Right lobe of liver (tissue), 6 donors: ENCODE measurements around the gene COG8. TPM values are rescaled to one million over a fixed set of nuclear protein-coding genes. Genes with fewer than 3 reads are reported as not detected.

ENCODE experiments used
- ATAC-seq, 4 donors: fragments of 200-7000 bp; cut with Tn5 transposase; one replicate each; pipeline ENCODE4 v1.9.1; 2020; ENCODE audit warnings: mild to moderate bottlenecking in 4 of 4, moderate library complexity in 4 of 4
- DNase-seq, 3 donors: peaks; one replicate each; pipeline ENCODE4 v3.0.0-alpha.2; 2020
- H3K27ac ChIP-seq, 3 donors: fragments of 200-600 bp; one replicate each; pipeline ENCODE4 v1.8.0; 2022
- H3K27me3 ChIP-seq, 2 donors: fragments of 200-600 bp; one replicate each; pipeline ENCODE4 v1.8.0; 2022
- H3K36me3 ChIP-seq, 4 donors: fragments of 200-600 bp; sonication (generic) in 1 of 4; one replicate each; pipeline versions ENCODE4 v1.5.1 to v1.8.0; 2017 to 2022; ENCODE audit warnings: control low read depth in 1 of 4
- H3K4me1 ChIP-seq, 4 donors: fragments of 200-600 bp; sonication (generic) in 1 of 4; one replicate each; pipeline versions ENCODE4 v1.5.1 to v1.8.0; 2017 to 2022; ENCODE audit warnings: control low read depth in 1 of 4
- H3K4me3 ChIP-seq, 3 donors: fragments of 200-600 bp; one replicate each; pipeline ENCODE4 v1.8.0; 2022
- H3K9me3 ChIP-seq, 4 donors: fragments of 200-600 bp; sonication (generic) in 1 of 4; one replicate each; pipeline versions ENCODE4 v1.5.1 to v1.8.0; 2017 to 2022; ENCODE audit warnings: control low read depth in 1 of 4
- CTCF ChIP-seq, 4 donors: fragments of 200-600 bp in 3 of 4; fragments of 450-650 bp in 1 of 4; IDR thresholded peaks; one replicate each; pipeline versions ENCODE4 v1.5.1 to v1.8.0; 2016 to 2022; ENCODE audit warnings: antibody characterized with exemption in 4 of 4, mild to moderate bottlenecking in 2 of 4
- POLR2A ChIP-seq: fragments of 450-650 bp; IDR thresholded peaks from one replicate; pipeline ENCODE4 v1.6.1; 2017; ENCODE audit warnings: antibody characterized with exemption, mild to moderate bottlenecking
- WGBS: methylation state at CpG from one replicate; pipeline ENCODE4 v1.1.6; 2018; ENCODE audit warnings: low coverage, low lambda C conversion rate; ENCODE audit not compliant: insufficient coverage; ENCODE audit errors: missing lambda C conversion rate; 5-methylcytosine and 5-hydroxymethylcytosine counted together
- intact Hi-C, 2 donors: fragments of 100-400 bp; cut with DNase I; formaldehyde crosslinking; loops; one replicate each; pipeline versions ENCODE4 v1.11.2 to v1.14.1; 2022
- total RNA-seq, 6 experiments: library from RNA; depleted of rRNA in 2 of 6; stranded (reverse); fragments of >200 nt in 2 of 6; fragmentation: NEBNext Ultra II Directional in 3 of 6; extraction: Animal tissue kit (Norgen Biotek cat#: 25700) in 3 of 6; gene quantifications; one replicate each; pipeline versions ENCODE4 v1.1.0 to v1.2.4, GENCODE V29; 2016 to 2023
- donor health status: DM: no; HTN: yes; CAD: no.
- donor health status: DM: no; HTN: no; CAD: no.
- donor health status: DM: no; HTN: no; CAD: no.
- donor health status: DM: no; HTN: yes; CAD: no.
- donor health status: DM: no; HTN: yes; CAD: no.

COG8 gene
- total RNA-seq, 6 experiments from 2014 or later: 16.0 to 35.5 (median 25.3) TPM

GRCh38 chr16:69327585-69328310 lies 11.6 kb downstream of the COG8 start:
- no peaks in the 10 kb centered on the region for H3K9me3 ChIP-seq
- H3K4me1 ChIP-seq: peaks cover 3 to 69% (median 34%) of the 10 kb centered on the region in 4 donors
- intact Hi-C loops: no loop called here
- peaks cover 0 to 32% (median 7%) of the 10 kb centered on the region in 4 donors for H3K36me3 ChIP-seq
- DNase-seq: peak in 2 of 3 donors; percentile 22 to 42
- no peak for ATAC-seq
- peak overlapping the region; percentile 61 to 95 (median 79) for H3K27ac ChIP-seq
- 77% methylated on average over 14 of the region's 14 CpGs for WGBS
- no peak overlapping the region for H3K4me3 ChIP-seq
- H3K27me3 ChIP-seq: no peaks in the 10 kb centered on the region
- TF ChIP-seq POLR2A: no peak
- TF ChIP-seq CTCF (IDR thresholded peaks at IDR 0.05): no peak

DNA sequence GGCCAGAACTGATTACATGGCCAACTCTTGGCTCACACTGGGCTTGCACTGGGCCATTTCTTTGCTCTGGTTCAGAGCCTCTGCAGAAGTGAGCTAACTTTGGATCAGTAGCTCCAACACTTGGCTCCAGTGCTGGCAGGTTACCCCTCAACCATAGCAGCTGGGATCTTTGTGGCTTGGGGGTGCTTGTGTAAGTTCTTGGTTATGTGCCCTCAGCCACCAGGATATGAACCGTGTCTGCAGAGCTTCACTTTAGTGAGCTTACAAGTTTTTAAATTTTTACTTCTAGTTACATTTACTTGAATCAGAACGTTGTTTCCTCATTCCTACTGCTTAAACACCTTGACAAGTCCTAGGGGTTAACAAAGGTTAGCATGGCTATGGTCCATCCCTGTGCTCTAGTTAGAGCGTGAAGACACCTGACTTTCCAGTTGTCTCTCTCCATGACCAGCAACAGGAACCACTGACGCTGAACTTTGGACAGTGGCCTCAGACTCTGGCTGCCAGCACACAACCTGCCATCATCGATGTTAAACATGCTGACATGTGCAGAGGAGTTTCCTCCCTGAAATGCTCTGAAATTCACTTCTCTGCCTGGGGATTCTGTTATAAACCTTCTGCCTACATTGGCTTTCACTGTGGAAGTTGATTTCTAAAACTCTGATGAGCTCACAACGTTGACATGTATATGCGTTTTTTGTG lies 13.0 kb downstream of the COG8 start:
- H3K9me3 ChIP-seq: no peaks in the 10 kb centered on the region
- WGBS: 17% methylated on average over 5 of the region's 7 CpGs
- ATAC-seq (peak; percentile 41 to 67 (median 60)), DNase-seq (peak; percentile 72 to 91 (median 86))
- H3K27me3 ChIP-seq: no peaks in the 10 kb centered on the region
- peak overlapping the region; percentile 61 to 95 (median 79) for H3K27ac ChIP-seq
- TF ChIP-seq CTCF (IDR thresholded peaks at IDR 0.05) (no peak), POLR2A (peak; percentile 56)
- peak overlapping the region in 1 of 3 donors; percentile 12 for H3K4me3 ChIP-seq
- H3K36me3 ChIP-seq: peaks cover 0 to 33% (median 7%) of the 10 kb centered on the region in 4 donors
- H3K4me1 ChIP-seq: peaks cover 3 to 74% (median 34%) of the 10 kb centered on the region in 4 donors
- intact Hi-C loops: no loop called here

DNA sequence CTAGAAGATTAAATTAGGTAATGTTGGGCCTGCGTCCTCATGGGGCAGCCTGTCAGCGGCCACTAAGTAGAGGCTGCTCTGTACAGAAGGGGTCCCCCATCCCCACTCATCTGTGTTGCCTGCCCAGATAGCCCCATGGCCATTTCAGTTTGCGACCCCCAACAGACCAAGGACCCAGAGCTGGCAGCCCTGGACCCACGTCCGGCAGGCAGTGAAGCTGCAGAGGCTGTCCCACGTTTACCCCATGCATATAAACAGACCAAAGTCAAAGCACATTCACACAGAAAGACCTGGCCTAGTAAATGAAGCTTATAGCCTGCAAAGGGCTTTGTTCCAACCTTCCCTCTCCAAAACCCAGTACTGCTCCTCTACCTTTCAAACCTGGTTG lies 13.6 kb downstream of the COG8 start:
- ATAC-seq (no peak), DNase-seq (peak in 1 of 3 donors; percentile 51)
- Histone ChIP-seq H3K27ac (peak overlapping the region; percentile 52 to 95 (median 76)), H3K27me3 (no peaks in the 10 kb centered on the region), H3K4me3 (peak overlapping the region in 1 of 3 donors; percentile 12), H3K9me3 (no peaks in the 10 kb centered on the region), H3K4me1 (peaks cover 3 to 74% (median 34%) of the 10 kb centered on the region in 4 donors), H3K36me3 (peaks cover 0 to 38% (median 12%) of the 10 kb centered on the region in 4 donors)
- intact Hi-C loops: no loop called here
- WGBS: 82% methylated on average over 2 of the region's 6 CpGs
- TF ChIP-seq POLR2A (no peak), CTCF (IDR thresholded peaks at IDR 0.05) (no peak)

DNA sequence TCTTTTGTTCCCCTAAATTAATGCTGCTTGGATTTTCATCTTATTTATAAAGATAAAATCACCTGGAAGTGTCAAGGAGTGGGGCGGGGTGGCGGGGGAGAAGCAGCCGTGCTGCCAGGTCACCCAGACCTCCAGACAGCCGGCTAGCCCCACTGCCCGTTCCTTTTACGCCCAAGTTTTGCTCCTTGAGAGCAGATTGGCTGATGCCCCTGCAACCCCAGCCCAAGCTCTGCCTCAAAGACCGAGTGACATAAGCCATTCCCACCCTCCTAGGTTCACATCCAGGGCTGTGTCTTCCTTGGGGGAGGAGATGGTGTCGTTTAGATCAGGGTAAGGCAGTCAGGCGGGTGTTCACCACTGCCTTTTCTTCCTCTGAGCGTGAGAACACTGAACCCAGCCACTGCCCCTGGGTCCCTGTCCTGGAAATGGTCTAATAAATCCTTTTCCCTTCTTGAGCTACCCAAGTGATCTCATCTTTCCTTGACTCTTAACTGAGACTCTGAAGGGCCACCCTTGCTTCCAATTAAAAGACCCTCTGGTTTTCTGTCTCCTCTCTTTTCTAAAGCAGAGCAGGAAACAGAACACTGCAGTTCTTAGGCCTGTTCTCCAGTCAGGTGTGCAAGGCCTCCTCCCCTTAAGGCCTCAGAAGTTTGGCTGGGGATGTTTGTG lies 14.6 kb downstream of the COG8 start:
- Histone ChIP-seq H3K36me3 (peaks cover 0 to 49% (median 21%) of the 10 kb centered on the region in 4 donors), H3K4me3 (no peak overlapping the region), H3K27ac (peak overlapping the region in 2 of 3 donors; percentile 76 to 95), H3K27me3 (no peaks in the 10 kb centered on the region), H3K9me3 (no peaks in the 10 kb centered on the region), H3K4me1 (peaks cover 3 to 73% (median 34%) of the 10 kb centered on the region in 4 donors)
- WGBS: 81% methylated on average over 7 of the region's 10 CpGs
- intact Hi-C loops: no loop called here
- DNase-seq (peak in 1 of 3 donors; percentile 43), ATAC-seq (no peak)
- TF ChIP-seq CTCF (IDR thresholded peaks at IDR 0.05) (no peak), POLR2A (no peak)
